ENCODE measurements around the gene CHRM3.
A peak's percentile ranks its signal among the peaks of the same experiment; 100 is the strongest.

Gene CHRM3

GRCh38 chr1:239418681-239419080 lies 32.3 kb downstream of the CHRM3 start:
- H3K4me3 ChIP-seq (ENCODE audit: low read depth, low read length): no peak overlapping the region
- no peak overlapping the region for H4K91ac ChIP-seq (ENCODE audit: low read depth, low read length)
- H3K79me2 ChIP-seq (ENCODE audit: control insufficient read depth, insufficient read depth, low read length, poor library complexity): no peaks in the 10 kb centered on the region
- H3K23ac ChIP-seq (ENCODE audit: low read length): no peak overlapping the region
- H3K9ac ChIP-seq (ENCODE audit: low read length): no peak overlapping the region
- H3K4me1 ChIP-seq (ENCODE audit: control insufficient read depth in 1 of 2, insufficient read depth in 2 of 2, low read length in 2 of 2): no peaks in the 10 kb centered on the region
- no peak overlapping the region for H2BK120ac ChIP-seq (ENCODE audit: insufficient read depth, low read length, poor library complexity)
- H4K12ac ChIP-seq (ENCODE audit: low read depth, low read length): no peak overlapping the region
- no peak overlapping the region for H2BK5ac ChIP-seq (ENCODE audit: low read depth, low read length, poor library complexity)
- DNase-seq: peak in 1 of 2 donors; percentile 40
- no peaks in the 10 kb centered on the region for H3K36me3 ChIP-seq (ENCODE audit: control insufficient read depth in 1 of 2, insufficient read depth in 2 of 2, low read length in 2 of 2)
- no peak overlapping the region for H3K18ac ChIP-seq (ENCODE audit: low read length)
- no peak overlapping the region for H2AFZ ChIP-seq (ENCODE audit: insufficient read depth, low read length, poor library complexity)
- WGBS (ENCODE audit: extremely low coverage, insufficient coverage, insufficient read length): no CpG with 5 or more reads among the region's 1 CpG
- no peaks in the 10 kb centered on the region for H3K79me1 ChIP-seq (ENCODE audit: low read length)
- H4K8ac ChIP-seq (ENCODE audit: low read depth, low read length): no peak overlapping the region
- H3K14ac ChIP-seq (ENCODE audit: low read length): no peak overlapping the region
- H2BK12ac ChIP-seq (ENCODE audit: low read length): no peak overlapping the region
- H3K27ac ChIP-seq (ENCODE audit: low read depth, low read length): no peak overlapping the region
- H3K4me2 ChIP-seq (ENCODE audit: low read length): no peak overlapping the region
- no peak overlapping the region for H3K4ac ChIP-seq (ENCODE audit: low read depth, low read length)
- no peak overlapping the region for H2AK5ac ChIP-seq (ENCODE audit: low read length)
- no peaks in the 10 kb centered on the region for H3K9me3 ChIP-seq (ENCODE audit: insufficient read depth, low read depth, low read length)
- no peaks in the 10 kb centered on the region for H3K27me3 ChIP-seq (ENCODE audit: insufficient read depth, low read length)

- no CpG with 5 or more reads among the region's 2 CpGs for WGBS (ENCODE audit: extremely low coverage, insufficient coverage, insufficient read length)
- no peak overlapping the region for H3K4me2 ChIP-seq (ENCODE audit: low read length)
These were observed 35.4 kb downstream of the CHRM3 start for GRCh38 chr1:239421811-239422210.

GRCh38 chr1:239422818-239423217 lies 36.5 kb downstream of the CHRM3 start:
- no peak overlapping the region for H4K8ac ChIP-seq (ENCODE audit: low read depth, low read length)
- no peak overlapping the region for H3K18ac ChIP-seq (ENCODE audit: low read length)
- H4K12ac ChIP-seq (ENCODE audit: low read depth, low read length): no peak overlapping the region
- H3K9me3 ChIP-seq (ENCODE audit: insufficient read depth, low read depth, low read length): no peaks in the 10 kb centered on the region
- H3K23ac ChIP-seq (ENCODE audit: low read length): no peak overlapping the region
- no peaks in the 10 kb centered on the region for H3K4me1 ChIP-seq (ENCODE audit: control insufficient read depth in 1 of 2, insufficient read depth in 2 of 2, low read length in 2 of 2)
- H3K79me1 ChIP-seq (ENCODE audit: low read length): no peaks in the 10 kb centered on the region
- no peaks in the 10 kb centered on the region for H3K27me3 ChIP-seq (ENCODE audit: insufficient read depth, low read length)
- no peak overlapping the region for H3K4me3 ChIP-seq (ENCODE audit: low read depth, low read length)
- H2AK5ac ChIP-seq (ENCODE audit: low read length): no peak overlapping the region
- H3K4ac ChIP-seq (ENCODE audit: low read depth, low read length): no peak overlapping the region
- no peak overlapping the region for H2BK120ac ChIP-seq (ENCODE audit: insufficient read depth, low read length, poor library complexity)
- H2BK12ac ChIP-seq (ENCODE audit: low read length): no peak overlapping the region
- H3K14ac ChIP-seq (ENCODE audit: low read length): no peak overlapping the region
- H3K36me3 ChIP-seq (ENCODE audit: control insufficient read depth in 1 of 2, insufficient read depth in 2 of 2, low read length in 2 of 2): no peaks in the 10 kb centered on the region
- H2AFZ ChIP-seq (ENCODE audit: insufficient read depth, low read length, poor library complexity): no peak overlapping the region
- H3K27ac ChIP-seq (ENCODE audit: low read depth, low read length): no peak overlapping the region
- H3K9ac ChIP-seq (ENCODE audit: low read length): no peak overlapping the region
- H4K91ac ChIP-seq (ENCODE audit: low read depth, low read length): no peak overlapping the region
- no CpG with 5 or more reads among the region's 3 CpGs for WGBS (ENCODE audit: extremely low coverage, insufficient coverage, insufficient read length)
- H3K4me2 ChIP-seq (ENCODE audit: low read length): no peak overlapping the region
- H3K79me2 ChIP-seq (ENCODE audit: control insufficient read depth, insufficient read depth, low read length, poor library complexity): no peaks in the 10 kb centered on the region
- DNase-seq: peak in 1 of 2 donors; percentile 28
- H2BK5ac ChIP-seq (ENCODE audit: low read depth, low read length, poor library complexity): no peak overlapping the region

More at GRCh38 chr1:239421811-239422210, 35.4 kb downstream of the CHRM3 start:
- no peak overlapping the region for H4K12ac ChIP-seq (ENCODE audit: low read depth, low read length)
- H3K79me2 ChIP-seq (ENCODE audit: control insufficient read depth, insufficient read depth, low read length, poor library complexity): no peaks in the 10 kb centered on the region
- H4K91ac ChIP-seq (ENCODE audit: low read depth, low read length): no peak overlapping the region
- H2AK5ac ChIP-seq (ENCODE audit: low read length): no peak overlapping the region
- no peaks in the 10 kb centered on the region for H3K27me3 ChIP-seq (ENCODE audit: insufficient read depth, low read length)
- H3K27ac ChIP-seq (ENCODE audit: low read depth, low read length): no peak overlapping the region
- no peaks in the 10 kb centered on the region for H3K9me3 ChIP-seq (ENCODE audit: insufficient read depth, low read depth, low read length)
- no peak overlapping the region for H3K9ac ChIP-seq (ENCODE audit: low read length)
- H3K4me1 ChIP-seq (ENCODE audit: control insufficient read depth in 1 of 2, insufficient read depth in 2 of 2, low read length in 2 of 2): no peaks in the 10 kb centered on the region
- no peaks in the 10 kb centered on the region for H3K79me1 ChIP-seq (ENCODE audit: low read length)
- H3K23ac ChIP-seq (ENCODE audit: low read length): no peak overlapping the region
- no peaks in the 10 kb centered on the region for H3K36me3 ChIP-seq (ENCODE audit: control insufficient read depth in 1 of 2, insufficient read depth in 2 of 2, low read length in 2 of 2)
- H2AFZ ChIP-seq (ENCODE audit: insufficient read depth, low read length, poor library complexity): no peak overlapping the region
- no peak overlapping the region for H3K14ac ChIP-seq (ENCODE audit: low read length)
- no peak overlapping the region for H2BK5ac ChIP-seq (ENCODE audit: low read depth, low read length, poor library complexity)
- no peak for DNase-seq
- no peak overlapping the region for H2BK120ac ChIP-seq (ENCODE audit: insufficient read depth, low read length, poor library complexity)
- no peak overlapping the region for H2BK12ac ChIP-seq (ENCODE audit: low read length)
- H3K4me3 ChIP-seq (ENCODE audit: low read depth, low read length): no peak overlapping the region
- no peak overlapping the region for H3K18ac ChIP-seq (ENCODE audit: low read length)
- H3K4ac ChIP-seq (ENCODE audit: low read depth, low read length): no peak overlapping the region
- H4K8ac ChIP-seq (ENCODE audit: low read depth, low read length): no peak overlapping the region

- WGBS (ENCODE audit: extremely low coverage, insufficient coverage, insufficient read length): 100% methylated on average over 1 of the region's 4 CpGs
- Histone ChIP-seq H2BK120ac (ENCODE audit: insufficient read depth, low read length, poor library complexity) (no peak overlapping the region), H3K27me3 (ENCODE audit: insufficient read depth, low read length) (no peaks in the 10 kb centered on the region), H3K4me3 (ENCODE audit: low read depth, low read length) (no peak overlapping the region), H3K4ac (ENCODE audit: low read depth, low read length) (no peak overlapping the region), H3K23ac (ENCODE audit: low read length) (no peak overlapping the region), H3K18ac (ENCODE audit: low read length) (no peak overlapping the region), H3K27ac (ENCODE audit: low read depth, low read length) (no peak overlapping the region), H3K79me2 (ENCODE audit: control insufficient read depth, insufficient read depth, low read length, poor library complexity) (no peaks in the 10 kb centered on the region), H4K12ac (ENCODE audit: low read depth, low read length) (no peak overlapping the region), H3K4me2 (ENCODE audit: low read length) (no peak overlapping the region), H3K14ac (ENCODE audit: low read length) (no peak overlapping the region), H2BK12ac (ENCODE audit: low read length) (no peak overlapping the region), H4K8ac (ENCODE audit: low read depth, low read length) (no peak overlapping the region), H3K79me1 (ENCODE audit: low read length) (no peaks in the 10 kb centered on the region), H2AFZ (ENCODE audit: insufficient read depth, low read length, poor library complexity) (no peak overlapping the region), H3K4me1 (ENCODE audit: control insufficient read depth in 1 of 2, insufficient read depth in 2 of 2, low read length in 2 of 2) (no peaks in the 10 kb centered on the region), H3K9me3 (ENCODE audit: insufficient read depth, low read depth, low read length) (no peaks in the 10 kb centered on the region), H2AK5ac (ENCODE audit: low read length) (no peak overlapping the region), H3K9ac (ENCODE audit: low read length) (no peak overlapping the region), H2BK5ac (ENCODE audit: low read depth, low read length, poor library complexity) (no peak overlapping the region), H4K91ac (ENCODE audit: low read depth, low read length) (no peak overlapping the region), H3K36me3 (ENCODE audit: control insufficient read depth in 1 of 2, insufficient read depth in 2 of 2, low read length in 2 of 2) (no peaks in the 10 kb centered on the region)
- DNase-seq: no peak
These were observed 40.6 kb downstream of the CHRM3 start for GRCh38 chr1:239426821-239427475.

Data from trophoblast cell (in vitro differentiated cells and primary cell).